GM19239 (cell line): ENCODE results near the gene PEPD.

Experiments used
- DNase-seq: peaks from one replicate; pipeline ENCODE4 v3.0.0; 2011; ENCODE audit warnings: low spot score; ENCODE audit not compliant: insufficient read length
- FAIRE-seq: peaks from 2 replicates; lab custom pipeline; 2011; peaks lifted over from hg19 to GRCh38; lab: Jason Lieb, UNC

The PEPD gene

DNA sequence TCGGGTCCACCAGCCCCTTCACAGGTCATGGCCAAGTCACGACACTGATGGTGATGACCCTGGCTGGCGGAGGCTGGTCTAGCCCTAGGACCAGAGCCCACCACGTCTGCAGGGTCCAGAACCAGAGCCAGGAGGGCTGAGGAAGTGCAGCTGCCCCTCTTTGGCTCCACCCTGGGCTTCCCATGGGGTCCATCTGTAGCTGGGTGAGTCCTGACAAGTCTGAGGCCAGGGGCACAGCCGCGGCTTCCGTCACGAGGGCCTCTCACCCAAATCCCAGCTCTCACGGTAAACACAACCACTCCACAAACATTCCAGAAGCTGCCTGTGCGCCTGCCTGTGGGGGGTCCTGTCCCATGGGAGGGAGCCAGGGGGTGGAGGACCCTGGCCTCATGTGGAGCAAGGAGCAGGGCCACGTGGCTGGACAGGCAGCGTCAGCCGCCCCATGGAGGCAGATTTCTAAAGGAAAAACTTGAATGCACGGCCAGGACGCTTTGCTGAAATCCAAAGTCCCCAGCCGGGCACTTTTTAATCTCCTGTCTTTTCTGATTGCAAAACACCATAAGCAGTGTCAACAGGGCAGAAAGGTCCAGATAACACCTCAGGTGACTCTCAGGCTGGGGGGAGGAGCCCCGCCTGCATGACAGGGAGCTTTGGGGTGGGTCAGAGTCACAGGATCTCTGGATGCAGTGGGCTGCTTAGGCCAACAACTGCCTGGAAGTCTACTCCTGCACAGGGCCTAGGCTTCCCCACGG is 118.2 kb downstream of the PEPD start:
- FAIRE-seq: no peak
- no peak for DNase-seq

DNA sequence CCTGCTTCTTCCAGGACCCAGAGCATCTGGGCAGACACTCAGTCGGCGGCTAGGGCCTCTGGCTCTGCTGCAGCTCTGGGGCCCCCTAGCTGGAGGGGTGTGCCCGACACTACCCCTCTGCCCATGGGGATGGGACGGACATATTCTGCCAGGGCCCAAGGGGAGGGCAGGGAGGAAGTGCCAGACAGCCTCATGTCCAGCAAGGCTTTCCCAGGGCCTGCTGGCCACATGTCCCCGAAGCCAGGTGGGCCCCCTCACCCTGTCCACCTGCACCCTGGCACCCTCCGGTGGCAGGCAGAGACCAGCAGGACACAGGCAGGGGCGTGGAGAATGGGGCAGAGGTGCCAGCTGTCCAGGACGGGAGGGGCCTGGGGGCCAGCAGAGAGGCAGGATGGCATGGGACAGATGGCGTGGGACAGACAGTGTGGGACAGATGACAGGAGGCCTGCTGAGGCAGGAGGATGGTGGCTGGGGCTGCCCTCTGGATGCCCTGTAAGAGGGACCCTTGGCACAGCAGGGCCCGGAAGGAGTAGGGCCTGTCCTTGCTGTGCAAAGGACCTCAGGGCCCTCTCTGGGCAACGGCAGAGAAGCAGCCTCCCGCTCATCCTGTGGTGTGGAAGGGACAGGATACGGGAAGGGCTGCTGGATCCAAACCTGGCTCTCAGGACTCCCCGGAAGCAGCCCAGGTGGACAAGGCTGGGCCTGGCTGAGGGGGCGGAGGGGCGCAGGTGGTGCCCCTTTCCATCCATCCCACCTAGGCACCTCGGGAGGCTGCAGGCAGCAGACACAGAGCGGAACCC is 119.0 kb downstream of the PEPD start:
- DNase-seq (no peak), FAIRE-seq (no peak)

DNA sequence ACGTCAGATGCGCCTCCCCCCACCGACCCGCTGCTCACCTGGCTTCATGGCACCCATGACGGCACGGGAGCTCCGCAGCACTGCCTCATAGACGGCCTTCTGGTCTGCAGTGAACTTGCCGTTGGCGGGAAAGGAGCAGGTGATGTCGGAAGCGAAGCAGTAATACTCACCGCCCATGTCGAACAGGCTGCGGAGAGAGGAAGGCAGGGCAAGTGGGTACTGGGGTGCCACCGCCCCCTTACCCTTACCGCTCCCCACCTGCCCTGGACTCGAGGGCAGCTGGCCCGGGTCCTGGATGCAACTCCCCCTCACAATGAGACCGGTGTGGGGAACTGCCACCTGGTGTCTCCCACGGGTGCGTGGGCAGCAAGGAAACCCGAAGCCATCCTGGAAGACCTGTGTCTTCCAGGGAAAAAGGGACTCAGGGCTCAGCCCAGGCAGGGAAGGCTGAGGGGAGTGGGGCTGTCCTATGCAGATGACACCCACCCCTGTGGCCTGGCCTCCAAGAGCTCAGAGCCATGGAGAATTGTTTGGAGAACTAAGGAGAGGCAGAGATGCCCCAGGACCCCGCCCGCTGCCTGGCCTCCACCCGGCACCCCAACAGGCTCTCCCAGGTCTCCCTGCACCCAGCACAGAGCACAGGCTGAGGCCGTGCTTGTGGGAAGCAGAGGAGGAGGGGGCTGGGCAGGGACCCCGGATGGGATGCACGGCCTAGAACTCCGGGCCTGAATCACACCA is 119.7 kb downstream of the PEPD start:
- no peak for DNase-seq
- FAIRE-seq: no peak

DNA sequence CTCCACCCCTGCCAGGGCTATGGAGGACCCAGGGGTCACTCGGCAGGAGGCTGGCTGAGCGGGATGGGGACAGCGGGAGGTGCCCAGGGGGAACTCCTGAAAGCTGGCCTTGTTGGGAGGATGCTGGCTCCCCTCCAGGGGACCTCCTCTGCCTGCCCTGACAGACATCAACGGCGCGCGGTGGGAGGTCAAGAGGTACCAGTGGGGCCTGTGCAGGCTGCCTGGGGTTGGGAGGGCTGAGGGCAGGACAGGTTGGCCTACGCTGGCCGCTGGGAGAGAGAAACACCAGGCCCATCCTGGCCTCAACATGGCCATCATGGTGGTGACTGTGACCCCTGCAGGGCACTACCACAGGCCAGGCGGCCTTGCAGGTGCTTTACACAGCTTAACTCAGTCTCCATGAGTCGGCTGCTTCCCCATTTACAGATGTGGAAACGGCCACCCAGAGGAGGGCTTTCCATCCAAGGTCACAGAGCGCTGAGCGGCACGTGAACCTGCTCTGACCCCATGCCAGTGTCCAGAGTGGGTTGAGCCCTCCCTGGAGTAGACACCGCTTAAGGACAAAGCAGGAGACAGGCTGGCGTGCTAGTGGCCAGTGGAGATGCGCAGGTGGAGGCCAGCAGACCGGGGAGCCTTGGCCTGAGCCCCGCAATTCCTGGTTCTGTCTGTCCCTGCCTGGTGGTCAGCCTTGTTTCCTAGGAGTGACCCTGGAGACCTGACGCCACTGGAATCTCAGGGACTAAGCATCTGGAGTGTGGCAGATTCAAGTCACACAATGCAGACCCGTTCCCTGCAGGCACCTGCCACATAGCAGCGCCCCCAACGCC is 120.5 kb downstream of the PEPD start:
- FAIRE-seq (no peak), DNase-seq (no peak)

DNA sequence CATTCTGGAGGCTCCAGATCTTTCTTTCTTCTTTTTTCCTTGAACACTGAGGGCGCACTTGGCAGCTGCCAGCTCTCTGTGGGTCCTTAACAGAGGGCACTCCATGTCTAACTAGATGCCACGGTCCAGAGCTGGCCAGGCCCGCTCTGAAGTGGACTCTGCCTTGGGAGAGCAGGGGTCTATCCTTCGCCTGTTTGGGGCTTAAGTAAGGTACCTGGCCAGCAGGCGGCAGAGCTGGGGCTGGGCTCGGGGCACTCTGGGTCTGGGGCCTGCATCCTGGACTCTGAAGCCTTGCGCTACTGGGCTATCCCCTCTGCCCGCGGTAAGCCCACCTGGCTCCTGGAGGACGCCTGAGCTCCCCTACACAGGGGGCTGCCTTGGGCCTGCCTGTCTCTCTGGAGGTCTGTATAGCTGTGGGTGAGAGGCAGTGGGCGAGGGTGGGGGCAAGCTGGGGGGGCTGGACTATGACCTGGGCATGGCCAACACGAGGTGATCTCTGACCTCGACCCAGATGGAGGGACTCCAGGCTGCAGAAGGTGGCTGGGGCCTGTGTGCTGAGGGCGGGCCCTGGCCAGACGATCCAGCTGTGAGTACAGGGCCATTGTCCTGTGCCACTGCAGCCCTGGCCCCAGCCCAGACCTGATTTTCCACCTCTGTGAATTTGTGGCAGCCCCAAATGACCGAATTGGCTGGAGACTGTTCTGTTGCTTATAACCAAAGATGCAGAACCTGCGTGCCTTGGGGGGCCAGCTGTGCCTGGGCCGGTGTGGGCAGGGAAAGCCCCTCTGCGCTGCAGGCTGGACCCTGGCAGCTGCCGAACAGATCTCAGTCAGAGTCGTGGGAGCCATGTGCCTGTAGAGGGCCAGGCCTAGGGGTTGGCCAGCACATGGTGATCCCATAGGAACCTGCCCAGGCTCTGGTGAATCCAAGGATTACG is 121.6 kb downstream of the PEPD start:
- DNase-seq: no peak
- no peak for FAIRE-seq

DNA sequence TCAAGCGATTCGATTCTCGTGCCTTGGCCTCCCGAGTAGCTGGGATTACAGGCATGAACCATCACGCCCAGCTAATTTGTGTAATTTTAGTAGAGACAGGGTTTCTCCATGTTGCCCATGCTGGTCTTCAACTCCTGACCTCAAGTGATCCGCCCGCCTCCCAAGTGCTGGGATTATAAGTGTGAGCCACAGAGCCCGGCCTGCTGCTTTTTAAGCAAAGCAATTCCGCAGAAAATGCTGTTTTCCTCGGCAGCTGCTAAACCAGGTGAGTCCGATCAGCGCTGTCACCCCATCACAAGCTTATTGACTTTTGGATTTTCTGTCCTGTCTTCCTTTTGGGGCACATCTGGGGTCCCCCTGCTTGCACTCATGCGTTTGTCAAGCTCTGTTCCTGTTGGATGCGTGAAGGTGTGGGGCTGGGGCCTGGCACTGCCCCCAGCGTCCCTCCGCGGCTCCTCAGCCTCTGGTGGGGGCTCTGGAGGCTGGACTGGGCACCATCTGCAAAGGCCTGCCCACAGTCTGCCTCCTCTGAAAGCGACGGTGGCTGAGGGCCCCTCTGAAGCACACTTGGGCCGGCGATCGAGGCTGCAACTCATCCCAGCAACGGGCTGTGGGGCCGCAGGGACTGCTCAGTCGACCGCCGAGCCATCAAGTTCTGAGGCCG is 122.4 kb downstream of the PEPD start:
- DNase-seq: no peak
- FAIRE-seq: no peak

DNA sequence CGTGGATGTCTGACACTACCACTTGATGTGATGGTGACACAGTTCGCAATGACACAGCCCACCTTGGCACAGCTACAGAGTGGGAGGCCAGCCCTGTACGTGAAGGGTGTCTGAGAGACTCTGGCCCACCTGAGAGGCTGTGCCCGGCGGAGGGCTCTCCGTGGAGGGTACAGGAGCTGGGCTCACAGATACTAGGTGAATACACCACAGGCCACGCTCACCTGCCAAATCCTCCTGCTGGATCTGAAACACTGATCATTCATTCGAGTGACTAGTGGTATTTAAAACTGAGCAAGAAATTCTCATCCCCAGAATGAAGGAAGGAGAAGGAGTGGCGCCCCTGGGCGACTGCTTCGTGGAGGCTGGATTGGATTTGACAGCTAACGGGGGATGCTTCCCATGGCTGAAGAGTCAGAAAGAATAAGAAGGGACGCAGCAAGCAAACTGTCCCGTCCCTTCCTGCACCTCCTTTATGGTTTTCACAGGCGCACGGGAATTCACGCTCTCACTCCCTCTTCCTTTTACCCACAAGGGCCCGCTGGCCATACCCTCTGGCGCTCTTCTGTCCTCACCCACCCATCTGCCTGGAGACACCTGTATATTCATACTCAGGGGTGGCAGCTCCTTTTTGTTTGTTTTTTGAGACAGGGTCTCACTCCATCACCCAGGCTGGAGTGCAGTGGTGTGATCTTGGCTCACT is 123.1 kb downstream of the PEPD start:
- FAIRE-seq (no peak), DNase-seq (no peak)

DNA sequence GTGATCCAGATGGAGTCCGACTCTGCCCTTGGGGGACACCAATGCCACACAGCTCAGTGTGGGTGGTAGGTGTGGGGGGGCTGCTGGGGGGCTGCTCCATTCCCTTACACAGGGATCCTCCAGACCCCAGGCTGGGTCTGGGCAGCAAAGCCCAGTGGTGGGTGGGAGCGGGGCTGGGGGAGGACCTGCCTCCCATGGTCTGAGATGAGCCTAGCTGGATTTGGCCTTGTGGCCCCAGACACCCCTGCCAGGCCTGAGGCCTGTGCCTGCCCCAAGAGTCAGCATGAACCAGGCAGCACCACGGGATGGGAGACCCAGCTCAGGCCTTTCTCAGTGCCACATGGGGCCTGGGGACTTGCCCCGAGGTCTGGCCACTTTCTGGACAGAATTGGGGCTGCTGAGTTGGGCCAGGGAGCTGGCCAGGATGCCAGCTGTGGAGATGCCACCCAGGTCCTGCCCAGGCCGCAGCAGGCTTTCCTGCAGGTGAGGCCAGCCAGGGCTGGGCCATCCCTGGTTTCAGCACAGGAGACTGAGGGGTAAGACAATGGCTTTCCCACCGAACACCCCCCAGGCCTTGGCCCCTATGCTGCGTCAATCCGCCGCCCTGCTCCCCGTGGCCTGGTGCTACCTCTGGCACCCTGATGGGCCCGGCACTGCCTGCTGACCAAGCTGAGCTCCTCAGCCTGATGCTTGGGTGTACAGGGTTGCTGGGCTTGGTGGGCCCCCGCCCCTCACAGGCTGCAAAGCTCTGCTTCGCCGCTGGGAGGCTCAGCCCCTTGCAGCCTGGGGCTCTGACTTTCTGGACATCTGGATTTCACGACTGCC is 123.8 kb downstream of the PEPD start:
- DNase-seq: no peak
- FAIRE-seq: no peak

DNA sequence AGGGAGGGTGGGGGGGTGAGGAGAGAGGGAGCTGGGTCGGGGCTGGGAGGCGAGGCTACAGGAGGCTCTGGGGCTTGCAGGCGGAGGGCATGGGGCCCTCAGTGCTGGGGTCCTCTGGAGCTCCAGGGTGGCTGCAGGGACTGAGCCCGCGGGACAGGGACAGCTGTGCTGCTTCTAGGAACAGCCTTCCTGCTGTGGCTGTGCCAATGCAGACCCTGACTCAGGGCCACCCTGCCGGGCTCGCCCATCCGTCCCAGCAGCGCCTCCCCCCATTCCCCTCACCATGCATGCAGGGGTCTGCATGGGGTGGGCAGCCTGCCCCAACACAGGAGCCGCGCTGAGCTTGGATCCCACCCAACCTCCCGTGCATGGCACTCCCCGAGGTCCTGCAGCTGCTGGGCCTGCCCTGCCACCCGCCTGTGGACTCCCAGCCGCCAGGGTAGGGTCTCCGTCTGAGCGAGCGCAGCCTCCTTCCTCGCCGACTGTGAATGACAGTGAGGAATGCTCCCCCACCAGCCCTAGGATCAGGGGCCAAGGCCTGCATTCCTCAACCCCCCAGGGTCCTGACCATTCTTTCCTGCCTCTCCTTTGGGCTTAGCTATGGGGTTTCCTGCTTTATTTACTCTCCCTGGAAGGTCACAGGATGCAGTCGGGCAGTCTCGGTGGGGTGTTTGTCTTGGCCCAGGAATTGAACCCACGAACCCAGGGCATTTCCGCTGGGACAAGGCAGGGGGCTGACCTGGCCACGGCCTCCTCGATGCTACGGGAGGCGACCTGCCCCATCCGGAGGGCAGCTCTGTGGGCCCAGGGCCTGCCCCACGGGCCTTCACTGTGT is 124.7 kb downstream of the PEPD start:
- no peak for DNase-seq
- FAIRE-seq: no peak

DNA sequence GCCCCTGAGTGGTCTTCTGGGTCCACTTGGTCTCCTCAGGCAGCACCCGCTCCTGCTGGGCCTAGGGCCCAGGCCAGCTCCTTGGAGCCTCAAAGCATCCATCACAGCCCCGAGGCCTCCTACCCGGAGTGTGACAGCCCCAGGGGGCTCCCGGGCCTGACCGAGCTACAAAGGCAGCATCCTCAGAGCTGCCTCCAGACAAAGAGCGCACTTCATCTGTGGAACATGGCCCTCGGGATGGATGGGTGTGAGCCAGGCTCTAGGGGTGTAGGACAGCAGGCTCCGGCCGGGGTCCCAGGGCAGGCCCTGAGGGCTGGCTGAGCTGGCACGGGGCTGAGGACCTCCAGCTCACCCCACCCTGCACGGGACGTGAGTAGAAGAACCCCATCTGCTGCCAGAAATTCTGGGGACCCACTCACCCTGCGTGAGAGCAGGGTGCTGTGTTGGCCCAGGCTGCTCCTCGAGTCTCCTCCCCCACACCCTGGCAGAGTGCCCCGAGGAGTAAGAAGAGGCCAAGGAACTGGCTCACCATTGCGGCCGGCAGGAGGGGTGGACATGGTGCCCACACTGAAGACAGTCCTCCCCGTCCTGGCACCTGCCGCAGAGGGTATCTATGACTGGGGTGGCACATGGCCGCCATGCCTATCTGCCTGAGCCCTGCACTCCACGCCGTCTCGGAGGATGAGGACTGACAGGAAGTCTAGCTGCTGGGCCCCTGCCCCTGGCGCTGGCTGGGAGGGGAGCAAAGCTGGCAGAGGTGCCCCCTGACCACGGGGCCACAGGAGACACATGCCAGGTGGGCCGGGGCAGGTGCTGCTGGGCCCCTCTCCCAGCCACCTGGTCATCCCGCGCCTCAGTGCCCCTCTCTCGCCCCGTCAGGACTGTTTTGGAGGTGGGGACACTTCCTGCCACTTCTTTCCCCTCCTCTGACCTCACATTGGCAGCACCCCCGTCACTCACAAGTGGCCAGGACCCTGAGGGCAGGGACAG is 125.7 kb downstream of the PEPD start:
- FAIRE-seq (no peak), DNase-seq (no peak)

DNA sequence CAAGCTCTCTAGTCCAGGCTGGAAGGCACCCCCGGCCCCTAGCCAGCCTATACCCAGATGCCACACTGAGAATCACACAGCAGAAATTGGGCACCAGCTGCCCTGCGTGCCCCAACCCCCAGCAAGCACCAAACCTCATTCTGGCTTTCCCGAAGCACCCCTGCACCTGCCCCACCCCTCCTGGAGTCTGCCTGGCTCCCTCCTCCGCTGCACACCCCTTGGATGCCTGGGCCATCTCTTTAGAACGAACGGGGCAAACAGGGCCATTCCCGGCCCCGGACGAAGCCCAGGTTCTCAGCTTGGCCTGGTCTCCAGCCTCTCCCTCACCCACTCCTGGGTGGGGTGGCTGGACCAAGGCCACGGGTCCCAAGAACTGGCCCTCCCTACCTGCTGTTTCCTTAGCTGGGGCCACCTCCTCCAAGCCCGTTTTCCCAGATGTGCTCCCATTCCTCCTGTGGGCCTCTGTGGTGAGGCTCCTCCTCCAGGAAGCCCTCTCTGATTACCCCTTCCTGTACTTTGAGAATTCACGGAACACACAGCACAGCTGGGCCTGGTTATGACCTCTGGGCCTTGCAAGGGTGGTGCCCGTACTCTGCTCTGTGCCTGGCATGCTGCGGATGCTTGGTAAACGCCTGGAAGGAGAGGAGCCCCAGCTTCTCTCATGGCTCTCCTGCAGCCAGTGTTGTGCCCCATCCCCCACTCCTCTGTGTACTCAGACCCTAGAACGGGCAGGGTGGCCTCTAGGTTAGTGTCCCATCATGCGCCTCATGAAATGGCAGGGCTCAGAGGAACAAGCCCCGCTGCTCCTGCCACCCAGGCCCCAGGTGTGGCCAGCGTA is 126.6 kb downstream of the PEPD start:
- no peak for DNase-seq
- FAIRE-seq: no peak

DNA sequence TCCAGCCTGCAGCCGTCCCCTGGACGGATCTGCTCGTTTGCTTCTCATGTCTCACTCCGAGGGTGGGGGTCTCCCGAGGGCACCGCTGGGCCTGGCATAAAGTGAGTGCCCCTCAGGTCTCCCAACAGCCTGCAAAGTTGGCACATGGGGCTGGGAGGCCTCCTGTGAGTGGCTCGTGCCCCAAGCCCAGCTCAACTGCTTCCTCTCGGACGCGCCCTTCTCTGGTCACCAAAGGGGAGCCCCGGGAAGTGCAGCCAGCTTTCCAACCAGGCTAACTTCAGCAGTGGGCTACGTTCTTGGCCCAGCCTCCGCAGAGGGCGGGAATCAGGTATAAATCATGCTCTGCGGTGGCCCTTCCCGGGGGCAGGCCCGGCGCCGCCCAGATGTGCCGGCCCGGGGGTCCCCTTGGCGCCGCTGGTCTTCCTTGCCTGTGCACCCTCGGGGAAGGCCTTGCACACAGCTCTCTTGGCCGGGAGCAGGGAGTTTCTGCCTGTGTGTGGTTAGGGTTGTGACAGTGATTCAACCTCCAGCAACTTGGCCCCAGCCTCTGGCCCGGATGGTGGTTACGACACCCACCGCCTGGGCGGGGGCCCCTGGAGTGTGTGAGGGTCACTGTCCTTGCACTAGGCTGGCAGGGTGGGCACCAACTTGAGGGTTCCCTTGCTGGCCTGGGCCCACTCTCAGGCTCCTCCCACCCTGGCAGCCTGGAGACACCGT is 127.4 kb downstream of the PEPD start:
- FAIRE-seq (no peak), DNase-seq (no peak)

DNA sequence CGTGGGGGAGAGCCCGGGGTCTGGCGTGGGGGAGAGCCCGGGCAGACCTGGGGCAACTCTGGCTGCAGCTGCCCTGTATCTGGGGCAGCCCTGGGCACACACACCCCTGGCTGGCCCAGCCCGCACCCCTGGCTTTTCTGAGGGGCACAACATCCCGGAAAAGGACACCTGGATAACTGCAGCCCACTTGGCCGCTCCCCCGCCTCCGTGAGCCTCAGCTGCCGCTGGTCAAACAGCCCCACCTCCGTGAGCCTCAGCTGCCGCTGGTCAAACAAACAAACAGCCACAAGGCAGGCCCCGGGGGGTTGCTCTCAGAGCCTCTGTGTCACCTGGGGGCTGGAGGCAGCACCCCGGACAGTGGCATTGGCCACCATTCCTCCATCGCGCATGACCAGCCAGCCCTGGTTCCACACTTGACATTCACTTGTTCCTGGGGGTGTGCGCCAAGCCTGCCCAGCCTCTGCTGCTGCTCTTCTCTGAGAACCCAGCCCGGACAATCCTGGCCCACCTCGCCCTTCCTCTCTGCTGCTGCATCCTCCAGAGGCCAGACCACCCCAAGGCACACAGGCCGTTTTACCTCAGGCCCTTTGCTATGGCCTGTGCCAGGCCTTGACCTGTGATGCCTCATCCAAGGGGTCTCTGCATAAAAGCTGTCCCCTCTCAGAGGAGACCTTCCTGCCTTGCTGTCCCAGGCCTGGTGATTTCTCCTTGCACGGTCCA is 128.1 kb downstream of the PEPD start:
- FAIRE-seq: no peak
- no peak for DNase-seq
